ENCODE measurements around the gene TAGLN. TPM values are rescaled to one million over a fixed set of nuclear protein-coding genes. Genes with fewer than 3 reads are reported as not detected.
A peak's percentile ranks its signal among the peaks of the same experiment; 100 is the strongest.

TAGLN gene
- polyA plus RNA-seq, 1 experiment = 6,322 TPM

DNA sequence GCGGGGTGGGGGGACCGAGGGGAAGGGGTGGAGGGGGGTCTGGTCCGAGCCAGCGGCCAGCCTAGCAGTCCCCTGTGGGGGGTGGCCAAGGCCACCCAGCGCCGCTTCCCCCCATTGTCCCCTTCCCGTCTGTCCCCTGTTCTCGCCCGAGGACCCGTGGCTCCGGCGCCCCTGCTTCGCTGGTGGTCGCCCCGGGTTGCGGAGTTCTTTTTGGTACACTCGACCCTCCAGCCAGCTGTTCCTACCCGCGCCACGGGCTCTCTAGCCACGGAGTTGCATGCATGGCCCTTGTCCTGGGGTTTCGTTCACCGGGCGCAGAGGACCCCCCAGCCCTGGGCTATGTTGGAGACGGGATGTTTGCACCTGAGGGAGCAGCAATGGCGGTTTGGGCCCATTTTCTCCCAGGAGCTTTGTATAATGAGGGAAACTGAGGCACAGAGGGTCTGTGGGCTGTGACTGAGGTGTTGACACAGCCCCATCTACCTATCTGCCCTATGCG, 33.8 kb downstream of the TAGLN start:
- no peak for DNase-seq (ENCODE audit: low read depth)
- TF ChIP-seq, protein P1, sequence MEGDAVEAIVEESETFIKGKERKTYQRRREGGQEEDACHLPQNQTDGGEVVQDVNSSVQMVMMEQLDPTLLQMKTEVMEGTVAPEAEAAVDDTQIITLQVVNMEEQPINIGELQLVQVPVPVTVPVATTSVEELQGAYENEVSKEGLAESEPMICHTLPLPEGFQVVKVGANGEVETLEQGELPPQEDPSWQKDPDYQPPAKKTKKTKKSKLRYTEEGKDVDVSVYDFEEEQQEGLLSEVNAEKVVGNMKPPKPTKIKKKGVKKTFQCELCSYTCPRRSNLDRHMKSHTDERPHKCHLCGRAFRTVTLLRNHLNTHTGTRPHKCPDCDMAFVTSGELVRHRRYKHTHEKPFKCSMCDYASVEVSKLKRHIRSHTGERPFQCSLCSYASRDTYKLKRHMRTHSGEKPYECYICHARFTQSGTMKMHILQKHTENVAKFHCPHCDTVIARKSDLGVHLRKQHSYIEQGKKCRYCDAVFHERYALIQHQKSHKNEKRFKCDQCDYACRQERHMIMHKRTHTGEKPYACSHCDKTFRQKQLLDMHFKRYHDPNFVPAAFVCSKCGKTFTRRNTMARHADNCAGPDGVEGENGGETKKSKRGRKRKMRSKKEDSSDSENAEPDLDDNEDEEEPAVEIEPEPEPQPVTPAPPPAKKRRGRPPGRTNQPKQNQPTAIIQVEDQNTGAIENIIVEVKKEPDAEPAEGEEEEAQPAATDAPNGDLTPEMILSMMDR (IDR thresholded peaks at IDR 0.05; ENCODE audit: insufficient read depth, low read depth, low read length) = no peak
- no peaks in the 10 kb centered on the region for H3K27me3 ChIP-seq (ENCODE audit: control insufficient read depth, insufficient read depth, low read length)
- CTCF ChIA-PET = interaction anchor here (1.3 to 2.8 kb wide), 4 partner anchors 11 to 111 kb away, joined by 3 to 19 read pairs (median 7); partner anchors contain the start of gene SIDT2
- POLR2A ChIA-PET = no interaction called here
- H3K36me3 ChIP-seq (ENCODE audit: control insufficient read depth, insufficient read depth, low read length) = peaks cover 14% of the 10 kb centered on the region
- peak overlapping the region; percentile 89 for H3K4me3 ChIP-seq (ENCODE audit: low read depth, low read length)

DNA sequence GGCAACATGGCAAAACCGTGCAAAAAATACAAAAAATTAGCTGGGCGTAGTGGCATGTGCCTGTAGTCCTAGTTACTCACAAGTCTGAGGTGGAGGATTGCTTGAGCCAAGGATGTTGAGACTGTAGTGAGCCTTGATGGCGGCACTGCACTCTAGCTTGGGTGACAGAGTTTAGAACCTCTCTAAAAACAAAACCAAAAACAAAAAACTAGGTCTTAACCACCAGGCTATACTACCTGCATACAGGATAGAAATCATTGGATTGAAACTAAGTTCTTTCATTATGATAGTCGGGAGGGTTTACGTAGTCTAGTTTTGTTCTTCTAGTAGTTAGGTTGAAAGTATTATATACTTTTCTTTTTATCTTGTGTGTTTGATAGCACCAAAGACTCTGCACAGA, 39.1 kb downstream of the TAGLN start:
- ChIA-PET POLR2A (no interaction called here), CTCF (interaction anchor here (0.5 to 2.3 kb wide), 4 partner anchors 11 to 569 kb away, joined by 3 to 6 read pairs (median 4); no protein-coding TSS in a partner anchor)
- peaks cover 7% of the 10 kb centered on the region for H3K36me3 ChIP-seq (ENCODE audit: control insufficient read depth, insufficient read depth, low read length)

DNA sequence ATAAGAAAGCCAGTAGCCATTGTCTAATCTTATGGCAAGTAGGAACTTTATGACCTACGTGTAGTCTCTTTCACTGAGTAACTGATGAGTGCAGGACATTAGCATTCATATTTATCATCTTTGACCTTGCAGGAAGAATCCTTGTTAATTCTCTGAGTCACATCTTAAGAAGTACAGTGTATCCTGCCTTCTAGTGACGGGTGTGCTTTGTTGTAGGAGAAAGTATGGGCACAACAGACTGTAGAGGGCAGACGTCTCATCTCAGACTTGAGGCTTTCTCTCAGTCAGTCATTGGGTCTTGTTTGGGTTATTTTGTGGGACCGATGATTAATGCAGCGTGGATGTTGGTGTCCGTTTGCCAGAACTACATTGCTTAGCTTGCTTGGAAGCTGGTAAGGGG, 40.1 kb downstream of the TAGLN start:
- CTCF ChIA-PET = interaction anchor here (0.6 to 2.3 kb wide), 10 partner anchors 12 to 372 kb away, joined by 3 to 6 read pairs (median 3); no protein-coding TSS in a partner anchor
- POLR2A ChIA-PET = no interaction called here
- Histone ChIP-seq H3K4me3 (ENCODE audit: low read depth, low read length) (no peak overlapping the region), H3K36me3 (ENCODE audit: control insufficient read depth, insufficient read depth, low read length) (peaks cover 11% of the 10 kb centered on the region), H3K27me3 (ENCODE audit: control insufficient read depth, insufficient read depth, low read length) (no peaks in the 10 kb centered on the region)
- TF ChIP-seq, protein P1 (IDR thresholded peaks at IDR 0.05; ENCODE audit: insufficient read depth, low read depth, low read length) = peak; percentile 76
- DNase-seq (ENCODE audit: low read depth) = peak; percentile 94

More for the DNA sequence above, 39.1 kb downstream of the TAGLN start:
- Histone ChIP-seq H3K4me3 (ENCODE audit: low read depth, low read length) (no peak overlapping the region), H3K27me3 (ENCODE audit: control insufficient read depth, insufficient read depth, low read length) (no peaks in the 10 kb centered on the region)
- DNase-seq (ENCODE audit: low read depth) = no peak
- TF ChIP-seq, protein P1 (IDR thresholded peaks at IDR 0.05; ENCODE audit: insufficient read depth, low read depth, low read length) = no peak

DNA sequence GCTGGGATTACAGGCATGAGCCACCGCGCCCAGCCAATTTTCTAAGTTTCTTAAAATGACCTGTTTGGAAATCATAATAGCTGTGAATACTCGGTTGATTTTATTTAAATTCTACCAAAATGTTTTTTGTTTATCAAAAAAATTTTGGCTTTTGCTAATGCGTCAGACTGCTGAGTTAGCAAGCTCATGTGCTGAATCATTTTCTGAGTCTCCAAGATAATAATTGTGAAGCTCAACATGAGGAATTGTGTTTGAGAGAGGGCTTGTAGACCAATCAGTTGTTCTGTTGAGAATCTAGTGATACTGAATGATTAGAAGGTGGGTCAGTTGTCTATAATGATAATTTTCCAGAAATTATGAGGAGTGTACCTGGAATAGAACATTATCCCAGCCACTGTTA, 49.2 kb downstream of the TAGLN start:
- TF ChIP-seq, protein P1 (IDR thresholded peaks at IDR 0.05; ENCODE audit: insufficient read depth, low read depth, low read length) = no peak
- no peak for DNase-seq (ENCODE audit: low read depth)
- POLR2A ChIA-PET = no interaction called here
- CTCF ChIA-PET = interaction anchor here (0.6 to 0.8 kb wide), 2 partner anchors 8 to 10 kb away, joined by 3 read pairs; no protein-coding TSS in a partner anchor
- H3K36me3 ChIP-seq (ENCODE audit: control insufficient read depth, insufficient read depth, low read length) = peaks cover 7% of the 10 kb centered on the region
- no peak overlapping the region for H3K4me3 ChIP-seq (ENCODE audit: low read depth, low read length)
- H3K27me3 ChIP-seq (ENCODE audit: control insufficient read depth, insufficient read depth, low read length) = no peaks in the 10 kb centered on the region

DNA sequence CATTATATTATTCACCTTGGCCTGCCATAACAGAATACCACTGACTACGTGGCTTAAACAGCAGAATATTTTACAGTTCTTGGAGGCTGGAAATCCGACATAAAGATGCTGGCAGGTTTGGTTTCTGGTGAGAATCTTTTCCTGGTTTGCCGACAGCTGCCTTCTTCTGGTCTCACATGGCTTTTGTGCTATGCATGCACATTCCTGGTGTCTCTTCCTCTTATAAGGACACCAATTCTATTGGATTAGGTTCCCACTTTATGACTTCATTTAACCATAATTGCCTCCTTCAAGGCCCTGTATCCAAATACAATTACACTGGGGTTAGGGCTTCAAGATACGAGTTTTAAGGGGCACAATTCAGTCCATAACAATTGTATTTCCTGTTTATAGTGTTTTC, 50.4 kb downstream of the TAGLN start:
- POLR2A ChIA-PET = no interaction called here
- peaks cover 2% of the 10 kb centered on the region; the same call in 1 of the 2 replicates for H3K36me3 ChIP-seq (ENCODE audit: control insufficient read depth, insufficient read depth, low read length)
- CTCF ChIA-PET = no interaction called here

More for the DNA sequence above, 50.4 kb downstream of the TAGLN start:
- Histone ChIP-seq H3K27me3 (ENCODE audit: control insufficient read depth, insufficient read depth, low read length) (no peaks in the 10 kb centered on the region), H3K4me3 (ENCODE audit: low read depth, low read length) (no peak overlapping the region)
- no peak for DNase-seq (ENCODE audit: low read depth)
- TF ChIP-seq, protein P1 (IDR thresholded peaks at IDR 0.05; ENCODE audit: insufficient read depth, low read depth, low read length) = no peak
